CD14-positive monocyte (primary cell): Measurements from ENCODE around the gene GMDS. TPM values are rescaled to one million over a fixed set of nuclear protein-coding genes. Genes with fewer than 3 reads are reported as not detected.

Experiments used
- DNase-seq, 3 donors: peaks; one replicate each; pipeline ENCODE4 v3.0.0-alpha.2; 2011 to 2022
- H2AFZ ChIP-seq: 2 replicates; pipeline ENCODE4 v1.6.0; 2012; ENCODE audit warnings: mild to moderate bottlenecking, low read depth, low read length, inconsistent platforms; ENCODE audit not compliant: insufficient read depth, poor library complexity, severe bottlenecking
- H3K27ac ChIP-seq, 2 donors: 1 replicate in 1 of 2; 2 replicates in 1 of 2; pipeline ENCODE4 v1.5.1; 2012 to 2013; ENCODE audit warnings: low read length in 2 of 2, control low read depth in 1 of 2, inconsistent platforms in 1 of 2, low read depth in 1 of 2, mild to moderate bottlenecking in 1 of 2
- H3K27me3 ChIP-seq, 2 donors: one replicate each; pipeline versions ENCODE4 v1.6.0 to v1.6.1; 2011 to 2013; ENCODE audit warnings: low read length in 2 of 2; ENCODE audit not compliant: control insufficient read depth in 2 of 2, insufficient read depth in 2 of 2
- H3K36me3 ChIP-seq, 2 donors: replicated peaks in 1 of 2; 1 replicate in 1 of 2; 2 replicates in 1 of 2; pipeline versions ENCODE4 v1.5.1 to v1.6.1; 2012 to 2013; ENCODE audit warnings: low read length in 2 of 2, control low read depth in 1 of 2, inconsistent platforms in 1 of 2, mild to moderate bottlenecking in 1 of 2; ENCODE audit not compliant: insufficient read depth in 2 of 2, control insufficient read depth in 1 of 2
- H3K4me1 ChIP-seq, 2 donors: 1 replicate in 1 of 2; 2 replicates in 1 of 2; pipeline versions ENCODE4 v1.5.1 to v1.6.1; 2012 to 2013; ENCODE audit warnings: low read length in 2 of 2, control low read depth in 1 of 2, inconsistent platforms in 1 of 2, mild to moderate bottlenecking in 1 of 2, moderate library complexity in 1 of 2; ENCODE audit not compliant: insufficient read depth in 2 of 2, control insufficient read depth in 1 of 2
- H3K4me2 ChIP-seq: replicated peaks from 2 replicates; pipeline ENCODE3; 2012; ENCODE audit warnings: low read length, moderate library complexity, mild to moderate bottlenecking; ENCODE audit not compliant: poor library complexity, severe bottlenecking; ENCODE audit errors: extremely low read depth
- H3K4me3 ChIP-seq, 3 experiments: fragments of 200-600 bp in 1 of 3; sonication (generic) in 1 of 3; replicated peaks in 1 of 3; 1 replicate in 2 of 3; 2 replicates in 1 of 3; pipeline ENCODE4 v1.5.1; 2011 to 2013; ENCODE audit warnings: low read length in 3 of 3, mild to moderate bottlenecking in 3 of 3, control low read depth in 2 of 3, low read depth in 2 of 3, inconsistent platforms in 1 of 3, moderate library complexity in 1 of 3
- H3K79me2 ChIP-seq: 2 replicates; pipeline ENCODE4 v1.6.0; 2012; ENCODE audit warnings: mild to moderate bottlenecking, control low read depth, inconsistent platforms, low read length, moderate library complexity; ENCODE audit not compliant: insufficient read depth
- H3K9ac ChIP-seq: 2 replicates; pipeline ENCODE4 v1.6.0; 2017; ENCODE audit warnings: low read length, mild to moderate bottlenecking; ENCODE audit not compliant: insufficient read depth, poor library complexity, severe bottlenecking
- H3K9me3 ChIP-seq, 2 donors: replicated peaks in 1 of 2; 1 replicate in 1 of 2; 2 replicates in 1 of 2; pipeline versions ENCODE4 v1.5.1 to v1.6.1; 2012 to 2013; ENCODE audit warnings: low read length in 2 of 2, control low read depth in 1 of 2; ENCODE audit not compliant: control insufficient read depth in 1 of 2, insufficient read depth in 1 of 2
- H4K20me1 ChIP-seq: 2 replicates; pipeline ENCODE4 v1.6.0; 2012; ENCODE audit warnings: mild to moderate bottlenecking, low read length, control low read depth, moderate library complexity; ENCODE audit not compliant: insufficient read depth
- H3K27ac Mint-ChIP-seq, 7 donors: one replicate each; pipeline ENCODE4 v1.8.0; 2020; ENCODE audit warnings: mild to moderate bottlenecking in 7 of 7, mixed read lengths in 7 of 7, moderate library complexity in 6 of 7, inconsistent platforms in 2 of 7
- H3K27me3 Mint-ChIP-seq, 3 donors: one replicate each; pipeline ENCODE4 v1.8.0; 2021 to 2022; ENCODE audit warnings: low read depth in 3 of 3, mild to moderate bottlenecking in 3 of 3, mixed read lengths in 3 of 3, moderate library complexity in 3 of 3, inconsistent platforms in 1 of 3
- H3K36me3 Mint-ChIP-seq, 2 donors: one replicate each; pipeline ENCODE4 v1.8.0; 2020; ENCODE audit warnings: mixed read lengths in 2 of 2, inconsistent platforms in 1 of 2, mild to moderate bottlenecking in 1 of 2
- H3K4me1 Mint-ChIP-seq: one replicate; pipeline ENCODE4 v1.8.0; 2020; ENCODE audit warnings: mild to moderate bottlenecking, mixed read lengths
- H3K4me3 Mint-ChIP-seq, 2 donors: one replicate each; pipeline ENCODE4 v1.8.0; 2020; ENCODE audit warnings: mild to moderate bottlenecking in 2 of 2, mixed read lengths in 2 of 2, moderate library complexity in 1 of 2
- H3K9me3 Mint-ChIP-seq, 7 donors: one replicate each; pipeline ENCODE4 v1.8.0; 2020 to 2022; ENCODE audit warnings: mixed read lengths in 7 of 7, mild to moderate bottlenecking in 6 of 7, moderate library complexity in 6 of 7, inconsistent platforms in 2 of 7
- WGBS: methylation state at CpG from one replicate; pipeline ENCODE4 v1.1.5; 2013; ENCODE audit warnings: missing lambda C conversion rate; ENCODE audit not compliant: insufficient coverage; 5-methylcytosine and 5-hydroxymethylcytosine counted together
- intact Hi-C, 2 donors: fragments of 100-400 bp; cut with micrococcal nuclease; formaldehyde crosslinking; loops; one replicate each; pipeline versions ENCODE4 v1.15.0 to v1.15.1; 2023
- polyA plus RNA-seq, 3 donors: library from polyadenylated mRNA; depleted of rRNA in 1 of 3; unstranded in 2 of 3; stranded (reverse) in 1 of 3; fragments of 300-500 nt in 2 of 3; fragments of >200 nt in 1 of 3; fragmentation: Illumina TruSeq in 2 of 3; gene quantifications; 1 replicate in 2 of 3; 2 replicates in 1 of 3; pipeline ENCODE4 v1.2.3, GENCODE V29; 2012 to 2021
- TF ChIP-seq, protein P1 (sequence below): fragments of 200-600 bp; IDR thresholded peaks from one replicate; pipeline ENCODE4 v1.8.0; 2022; ENCODE audit warnings: antibody characterized with exemption, mild to moderate bottlenecking

GMDS gene
- polyA plus RNA-seq, 3 donors, result 10.5 to 19.9 (median 17.6) TPM

DNA sequence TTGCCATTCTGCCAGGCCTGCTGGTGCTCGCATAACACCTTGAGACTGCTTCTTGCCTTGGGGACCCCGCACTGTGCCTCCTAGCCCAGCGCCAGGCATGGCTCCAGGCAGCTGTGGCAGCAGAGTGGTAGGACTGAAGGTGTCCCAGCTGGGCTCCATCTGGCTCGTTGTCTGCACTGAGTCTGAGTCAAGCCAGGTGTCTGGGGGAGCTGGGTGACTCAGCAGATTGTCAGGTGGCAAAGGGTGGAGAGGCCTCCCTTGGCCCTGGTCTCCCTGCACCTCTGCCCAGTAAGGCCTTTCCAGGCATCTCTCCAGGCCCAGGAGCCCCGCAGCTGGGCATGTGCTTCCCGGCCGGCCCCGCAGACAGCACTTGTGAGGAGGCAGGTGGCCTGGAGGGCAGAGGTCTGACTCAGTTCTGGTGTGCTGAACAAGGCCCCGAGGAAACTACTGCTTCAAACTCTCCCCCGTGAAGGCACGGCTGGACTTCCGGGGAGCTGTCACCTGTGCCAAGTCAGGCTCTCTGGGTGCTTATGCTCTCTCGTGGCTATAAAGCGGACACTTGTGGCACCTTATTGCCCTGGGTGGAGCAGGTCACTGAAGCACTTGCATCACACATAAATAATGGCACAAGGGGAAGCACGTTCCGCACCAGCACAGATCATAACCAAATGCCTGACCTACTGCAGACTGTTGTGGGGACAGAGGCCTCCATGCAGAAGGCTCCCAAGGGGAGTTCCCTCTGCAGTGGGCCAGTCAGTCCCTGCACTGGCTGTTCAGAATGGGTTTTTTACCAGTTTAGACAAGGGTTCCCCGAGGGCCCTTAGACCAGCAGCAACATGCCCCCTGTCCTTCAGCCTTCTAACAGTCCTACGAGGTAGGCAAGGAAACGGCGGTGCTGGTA is 608.2 kb downstream of the GMDS start:
- no peaks in the 10 kb centered on the region for H4K20me1 ChIP-seq
- no peaks in the 10 kb centered on the region for H3K4me1 ChIP-seq
- intact Hi-C loops, result no loop called here
- Mint-ChIP-seq H3K27ac (no peak overlapping the region), H3K36me3 (peaks cover 0 to 3% of the 10 kb centered on the region in 2 donors), H3K9me3 (peaks cover 0 to 2% (median 0%) of the 10 kb centered on the region in 7 donors), H3K27me3 (peaks cover 1 to 5% (median 3%) of the 10 kb centered on the region in 3 donors), H3K4me3 (no peak overlapping the region), H3K4me1 (no peaks in the 10 kb centered on the region)
- 88% methylated on average over 15 of the region's 20 CpGs for WGBS
- no peak overlapping the region for H3K9ac ChIP-seq
- H3K27me3 ChIP-seq, result no peaks in the 10 kb centered on the region
- H3K27ac ChIP-seq, result no peak overlapping the region
- TF ChIP-seq, protein P1, sequence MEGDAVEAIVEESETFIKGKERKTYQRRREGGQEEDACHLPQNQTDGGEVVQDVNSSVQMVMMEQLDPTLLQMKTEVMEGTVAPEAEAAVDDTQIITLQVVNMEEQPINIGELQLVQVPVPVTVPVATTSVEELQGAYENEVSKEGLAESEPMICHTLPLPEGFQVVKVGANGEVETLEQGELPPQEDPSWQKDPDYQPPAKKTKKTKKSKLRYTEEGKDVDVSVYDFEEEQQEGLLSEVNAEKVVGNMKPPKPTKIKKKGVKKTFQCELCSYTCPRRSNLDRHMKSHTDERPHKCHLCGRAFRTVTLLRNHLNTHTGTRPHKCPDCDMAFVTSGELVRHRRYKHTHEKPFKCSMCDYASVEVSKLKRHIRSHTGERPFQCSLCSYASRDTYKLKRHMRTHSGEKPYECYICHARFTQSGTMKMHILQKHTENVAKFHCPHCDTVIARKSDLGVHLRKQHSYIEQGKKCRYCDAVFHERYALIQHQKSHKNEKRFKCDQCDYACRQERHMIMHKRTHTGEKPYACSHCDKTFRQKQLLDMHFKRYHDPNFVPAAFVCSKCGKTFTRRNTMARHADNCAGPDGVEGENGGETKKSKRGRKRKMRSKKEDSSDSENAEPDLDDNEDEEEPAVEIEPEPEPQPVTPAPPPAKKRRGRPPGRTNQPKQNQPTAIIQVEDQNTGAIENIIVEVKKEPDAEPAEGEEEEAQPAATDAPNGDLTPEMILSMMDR, result no peak
- no peaks in the 10 kb centered on the region for H3K36me3 ChIP-seq
- no peaks in the 10 kb centered on the region for H3K9me3 ChIP-seq
- H3K79me2 ChIP-seq, result no peaks in the 10 kb centered on the region
- DNase-seq, result no peak
- H3K4me3 ChIP-seq, result no peak overlapping the region
- no peak overlapping the region for H2AFZ ChIP-seq
- no peak overlapping the region for H3K4me2 ChIP-seq

DNA sequence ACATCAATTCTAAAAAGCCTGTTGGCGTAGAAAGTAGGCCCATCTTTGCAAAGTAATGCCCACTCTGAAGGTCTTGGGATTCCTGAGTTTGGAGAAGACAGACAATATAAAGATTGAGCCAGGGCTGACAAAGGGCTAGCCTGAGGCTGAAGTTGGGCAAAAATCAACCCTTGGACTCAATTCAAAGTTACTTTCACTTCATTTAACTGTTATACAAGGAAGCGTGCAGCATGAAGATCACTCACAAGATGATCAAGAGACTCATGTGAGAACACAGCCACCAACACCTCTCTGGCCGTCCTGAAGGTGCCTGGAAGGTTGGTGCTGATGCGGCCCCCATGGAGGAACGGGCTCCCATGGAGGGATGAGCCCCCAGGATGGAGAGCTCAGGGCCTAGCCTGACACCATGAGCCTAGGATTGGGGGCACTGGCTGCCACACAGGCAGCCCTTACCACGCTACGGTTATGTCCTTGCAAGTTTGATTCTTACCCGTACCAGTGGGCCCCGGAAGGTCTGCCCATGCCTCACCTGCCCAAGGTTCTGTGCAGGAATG is 609.1 kb downstream of the GMDS start:
- no peak overlapping the region for H3K27ac ChIP-seq
- no peaks in the 10 kb centered on the region for H3K36me3 ChIP-seq
- no peaks in the 10 kb centered on the region for H3K4me1 ChIP-seq
- H3K9ac ChIP-seq, result no peak overlapping the region
- H3K27me3 ChIP-seq, result no peaks in the 10 kb centered on the region
- Mint-ChIP-seq H3K36me3 (peaks cover 0 to 3% of the 10 kb centered on the region in 2 donors), H3K27me3 (peaks cover 1 to 5% (median 3%) of the 10 kb centered on the region in 3 donors), H3K9me3 (peaks cover 0 to 2% (median 0%) of the 10 kb centered on the region in 7 donors), H3K27ac (no peak overlapping the region), H3K4me3 (no peak overlapping the region), H3K4me1 (no peaks in the 10 kb centered on the region)
- no peaks in the 10 kb centered on the region for H4K20me1 ChIP-seq
- no peak overlapping the region for H2AFZ ChIP-seq
- H3K9me3 ChIP-seq, result no peaks in the 10 kb centered on the region
- no peak overlapping the region for H3K4me2 ChIP-seq
- intact Hi-C loops, result no loop called here
- H3K4me3 ChIP-seq, result no peak overlapping the region
- TF ChIP-seq, protein P1, result no peak
- no peak for DNase-seq
- 90% methylated on average over 8 of the region's 9 CpGs for WGBS
- H3K79me2 ChIP-seq, result no peaks in the 10 kb centered on the region
